BLaER1 treated with 17β-estradiol and CSF1 and Interleukin-3, amounts not matched to agents 10 nM and 100 nM (cell line): ENCODE results near the gene METTL22.

Experiments
- H3K27ac ChIP-seq, 11 experiments: shearing (Covaris generic); formaldehyde crosslinking; 2 replicates each; pipeline ENCODE4 v1.8.1; 2022
- H3K27me3 ChIP-seq, 11 experiments: shearing (Covaris generic); formaldehyde crosslinking; 2 replicates each; pipeline ENCODE4 v1.8.1; 2022
- H3K36me3 ChIP-seq, 11 experiments: shearing (Covaris generic); formaldehyde crosslinking; 2 replicates each; pipeline ENCODE4 v1.8.1; 2022
- H3K4me1 ChIP-seq, 10 experiments: shearing (Covaris generic); formaldehyde crosslinking; 2 replicates each; pipeline ENCODE4 v1.8.1; 2022
- H3K4me2 ChIP-seq, 11 experiments: shearing (Covaris generic); formaldehyde crosslinking; 2 replicates each; pipeline ENCODE4 v1.8.1; 2022
- H3K4me3 ChIP-seq, 10 experiments: shearing (Covaris generic); formaldehyde crosslinking; 2 replicates each; pipeline ENCODE4 v1.8.1; 2022
- H3K9ac ChIP-seq, 11 experiments: shearing (Covaris generic); formaldehyde crosslinking; 2 replicates each; pipeline ENCODE4 v1.8.1; 2022
- H3K9me3 ChIP-seq, 11 experiments: shearing (Covaris generic); formaldehyde crosslinking; replicated peaks in 1 of 11; 2 replicates each; pipeline ENCODE4 v1.8.1; 2022
- H4K20me1 ChIP-seq, 11 experiments: shearing (Covaris generic); formaldehyde crosslinking; 2 replicates each; pipeline ENCODE4 v1.8.1; 2022
- Cebpa-rat ChIP-seq, 11 experiments: shearing (Covaris generic); IDR thresholded peaks; 2 replicates each; pipeline ENCODE4 v1.8.1; 2022

The METTL22 gene

GRCh38 chr16:8589900-8590688 lies 31.4 kb upstream of the METTL22 start, which contains the start of gene TMEM114:
TSS of gene TMEM114 (minus strand) at chr16:8590511. CDS start at chr16:8589838, 673 bp downstream.
- H3K4me3 ChIP-seq = no peak within 1 kb of the TSS
- peaks cover 27 to 44% (median 37%) of the 10 kb centered on the region in 11 experiments for H3K27me3 ChIP-seq
- H3K4me2 ChIP-seq = no peak within 1 kb of the TSS

DNA sequence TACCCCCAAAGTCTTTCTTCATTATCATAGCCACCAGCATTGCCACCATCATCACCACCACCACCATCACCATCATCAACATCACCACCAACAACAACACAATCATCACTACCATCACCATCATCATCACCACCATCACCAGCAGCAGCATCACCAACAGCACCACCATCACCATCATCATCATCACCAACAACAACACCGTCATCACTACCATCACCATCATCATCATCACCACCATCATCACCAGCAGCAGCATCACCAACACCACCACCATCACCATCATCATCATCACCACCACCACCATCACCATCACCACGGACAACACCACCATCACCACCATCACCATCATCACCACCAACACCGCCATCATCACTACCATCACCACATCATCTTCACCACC lies 30.7 kb upstream of the METTL22 start:
- Histone ChIP-seq H3K27me3 (peaks cover 27 to 44% (median 37%) of the 10 kb centered on the region in 11 experiments), H3K27ac (no peak overlapping the region), H3K4me3 (no peak overlapping the region), H4K20me1 (no peaks in the 10 kb centered on the region), H3K36me3 (no peaks in the 10 kb centered on the region), H3K9me3 (peaks cover 19 to 43% (median 28%) of the 10 kb centered on the region in 11 experiments), H3K4me2 (no peak overlapping the region), H3K9ac (no peak overlapping the region), H3K4me1 (peaks cover 0 to 11% (median 0%) of the 10 kb centered on the region in 10 experiments; a peak in 6 of 20 replicates)
- no peak for TF ChIP-seq Cebpa-rat (IDR thresholded peaks at IDR 0.05)

More at GRCh38 chr16:8589900-8590688, 31.4 kb upstream of the METTL22 start, which contains the start of gene TMEM114:
- Histone ChIP-seq H3K36me3 (no peaks in the 10 kb centered on the region), H3K27ac (no peak within 1 kb of the TSS), H3K9me3 (peaks cover 18 to 41% (median 28%) of the 10 kb centered on the region in 11 experiments), H3K9ac (no peak within 1 kb of the TSS), H4K20me1 (no peaks in the 10 kb centered on the region), H3K4me1 (peaks cover 0 to 14% (median 0%) of the 10 kb centered on the region in 10 experiments; a peak in 6 of 20 replicates)
- TF ChIP-seq Cebpa-rat (IDR thresholded peaks at IDR 0.05) = no peak

DNA sequence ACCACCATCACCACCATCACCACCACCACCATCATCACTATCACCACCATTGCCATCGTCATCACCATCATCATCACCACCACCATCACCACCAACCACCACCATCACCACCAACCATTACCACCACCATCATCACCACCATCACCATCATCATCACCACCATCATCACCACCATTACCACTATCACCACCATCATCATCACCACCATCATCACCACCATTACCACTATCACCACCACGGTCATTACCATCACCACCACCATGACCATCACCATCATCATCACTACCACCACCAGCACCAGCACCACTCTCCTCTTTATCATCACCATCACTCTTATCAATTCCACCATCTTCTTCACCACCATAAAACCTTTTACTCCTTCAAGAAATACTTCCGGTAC lies 30.0 kb upstream of the METTL22 start:
- no peaks in the 10 kb centered on the region for H4K20me1 ChIP-seq
- no peak overlapping the region for H3K9ac ChIP-seq
- H3K27ac ChIP-seq = no peak overlapping the region
- H3K36me3 ChIP-seq = no peaks in the 10 kb centered on the region; a peak in 1 of 22 replicates
- no peak overlapping the region for H3K4me2 ChIP-seq
- TF ChIP-seq Cebpa-rat (IDR thresholded peaks at IDR 0.05) = no peak
- no peak overlapping the region for H3K4me3 ChIP-seq
- peaks cover 24 to 50% (median 34%) of the 10 kb centered on the region in 11 experiments for H3K9me3 ChIP-seq
- H3K4me1 ChIP-seq = peaks cover 0 to 11% (median 0%) of the 10 kb centered on the region in 10 experiments; a peak in 4 of 20 replicates
- peaks cover 27 to 44% (median 37%) of the 10 kb centered on the region in 11 experiments for H3K27me3 ChIP-seq

DNA sequence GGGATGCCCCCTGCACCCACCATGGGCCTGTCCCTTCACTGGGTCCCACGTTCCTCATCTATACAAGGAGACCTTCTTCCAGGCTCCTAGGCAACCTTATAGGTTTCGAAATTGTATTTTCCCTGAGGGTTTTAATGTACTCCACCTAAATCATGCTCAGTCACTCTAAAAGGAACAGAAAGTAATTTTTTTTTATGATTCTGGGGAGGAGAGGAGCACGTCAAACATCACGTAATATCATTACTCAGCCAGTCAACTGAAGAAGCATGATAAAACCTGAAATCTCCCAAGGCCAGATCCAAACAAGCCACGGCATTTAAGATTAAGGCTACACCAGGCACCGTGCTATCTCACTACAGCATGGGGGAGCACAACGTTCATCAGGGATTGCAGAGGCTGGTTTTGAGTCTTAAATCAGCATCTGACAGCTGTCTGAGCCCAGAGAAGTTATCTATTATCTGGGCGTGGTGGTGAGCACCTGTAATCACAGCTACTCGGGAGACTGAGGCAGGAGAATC lies 27.3 kb upstream of the METTL22 start:
- Histone ChIP-seq H3K27me3 (peaks cover 15 to 22% (median 19%) of the 10 kb centered on the region in 11 experiments), H3K9ac (no peak overlapping the region), H3K9me3 (peaks cover 30 to 54% (median 42%) of the 10 kb centered on the region in 11 experiments), H3K4me2 (peak overlapping the region in 3 of 11 experiments; percentile 2 to 5 (median 4); a peak in 3 of 22 replicates), H3K27ac (no peak overlapping the region), H3K4me1 (peaks cover 0 to 11% (median 0%) of the 10 kb centered on the region in 10 experiments; a peak in 4 of 20 replicates), H3K4me3 (no peak overlapping the region), H4K20me1 (no peaks in the 10 kb centered on the region), H3K36me3 (no peaks in the 10 kb centered on the region; a peak in 1 of 22 replicates)
- TF ChIP-seq Cebpa-rat (IDR thresholded peaks at IDR 0.05) = no peak

- Histone ChIP-seq H4K20me1 (no peaks in the 10 kb centered on the region), H3K9ac (no peak overlapping the region), H3K9me3 (peaks cover 15 to 38% (median 27%) of the 10 kb centered on the region in 11 experiments), H3K4me2 (no peak overlapping the region), H3K4me3 (no peak overlapping the region), H3K27ac (no peak overlapping the region), H3K36me3 (no peaks in the 10 kb centered on the region; a peak in 1 of 22 replicates), H3K4me1 (peaks cover 0 to 11% (median 0%) of the 10 kb centered on the region in 10 experiments; a peak in 4 of 20 replicates), H3K27me3 (peaks cover 0 to 6% (median 3%) of the 10 kb centered on the region in 11 experiments; a peak in 19 of 22 replicates)
- TF ChIP-seq Cebpa-rat (IDR thresholded peaks at IDR 0.05) = no peak
Measured at GRCh38 chr16:8595783-8596182, 25.7 kb upstream of the METTL22 start.

GRCh38 chr16:8596581-8596980 lies 24.9 kb upstream of the METTL22 start:
- Histone ChIP-seq H3K27ac (no peak overlapping the region), H3K36me3 (no peaks in the 10 kb centered on the region; a peak in 1 of 22 replicates), H4K20me1 (no peaks in the 10 kb centered on the region), H3K4me3 (no peak overlapping the region), H3K9ac (no peak overlapping the region), H3K4me2 (no peak overlapping the region), H3K9me3 (peaks cover 10 to 34% (median 21%) of the 10 kb centered on the region in 11 experiments; a peak in 21 of 22 replicates), H3K27me3 (no peaks in the 10 kb centered on the region; a peak in 1 of 22 replicates), H3K4me1 (peaks cover 0 to 11% (median 0%) of the 10 kb centered on the region in 10 experiments; a peak in 4 of 20 replicates)
- TF ChIP-seq Cebpa-rat (IDR thresholded peaks at IDR 0.05) = no peak

GRCh38 chr16:8600144-8600775 lies 21.2 kb upstream of the METTL22 start:
- no peak for TF ChIP-seq Cebpa-rat (IDR thresholded peaks at IDR 0.05)
- Histone ChIP-seq H3K4me3 (no peak overlapping the region), H4K20me1 (no peaks in the 10 kb centered on the region), H3K27ac (no peak overlapping the region), H3K36me3 (no peaks in the 10 kb centered on the region; a peak in 1 of 22 replicates), H3K9ac (no peak overlapping the region), H3K27me3 (no peaks in the 10 kb centered on the region), H3K9me3 (peaks cover 10 to 31% (median 18%) of the 10 kb centered on the region in 11 experiments; a peak in 21 of 22 replicates), H3K4me2 (no peak overlapping the region), H3K4me1 (no peaks in the 10 kb centered on the region)

GRCh38 chr16:8605554-8605953 lies 15.9 kb upstream of the METTL22 start:
- Histone ChIP-seq H3K4me3 (no peak overlapping the region), H3K9ac (no peak overlapping the region), H3K9me3 (peaks cover 0 to 10% (median 0%) of the 10 kb centered on the region in 11 experiments; a peak in 7 of 22 replicates), H3K27me3 (no peaks in the 10 kb centered on the region), H3K4me2 (no peak overlapping the region), H3K27ac (no peak overlapping the region), H3K4me1 (no peaks in the 10 kb centered on the region), H4K20me1 (no peaks in the 10 kb centered on the region), H3K36me3 (no peaks in the 10 kb centered on the region)
- TF ChIP-seq Cebpa-rat (IDR thresholded peaks at IDR 0.05) = no peak

DNA sequence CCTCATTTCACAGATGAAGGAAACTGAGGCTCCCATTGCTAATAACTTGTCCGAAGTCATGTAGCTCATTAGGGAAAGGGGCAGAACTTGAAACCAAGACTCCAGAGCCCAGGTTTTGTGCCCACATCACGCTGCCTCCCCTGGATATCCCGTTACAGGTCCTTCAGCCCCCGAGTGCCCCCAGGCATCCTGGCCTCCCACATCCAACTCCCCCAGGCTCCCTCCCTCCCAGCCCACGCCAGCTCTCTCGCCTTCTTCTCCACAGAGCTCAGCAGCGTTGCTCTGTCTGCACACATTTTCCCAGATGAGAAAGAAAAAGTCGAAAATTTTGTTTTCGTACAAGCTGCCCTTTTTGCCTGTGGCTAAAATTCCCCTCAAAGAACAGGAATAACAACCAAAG lies 14.3 kb upstream of the METTL22 start:
- no peak for TF ChIP-seq Cebpa-rat (IDR thresholded peaks at IDR 0.05)
- H3K9me3 ChIP-seq = peaks cover 0 to 10% (median 0%) of the 10 kb centered on the region in 11 experiments; a peak in 4 of 22 replicates
- no peaks in the 10 kb centered on the region for H3K27me3 ChIP-seq

More for the DNA sequence above, 14.3 kb upstream of the METTL22 start:
- H3K4me1 ChIP-seq = no peaks in the 10 kb centered on the region
- H3K4me3 ChIP-seq = no peak overlapping the region
- no peaks in the 10 kb centered on the region for H4K20me1 ChIP-seq
- no peak overlapping the region for H3K4me2 ChIP-seq
- H3K36me3 ChIP-seq = no peaks in the 10 kb centered on the region
- H3K27ac ChIP-seq = no peak overlapping the region
- no peak overlapping the region for H3K9ac ChIP-seq
